ENCODE results near the gene ASTN2.
A peak's percentile ranks its signal among the peaks of the same experiment; 100 is the strongest.

The ASTN2 gene

DNA sequence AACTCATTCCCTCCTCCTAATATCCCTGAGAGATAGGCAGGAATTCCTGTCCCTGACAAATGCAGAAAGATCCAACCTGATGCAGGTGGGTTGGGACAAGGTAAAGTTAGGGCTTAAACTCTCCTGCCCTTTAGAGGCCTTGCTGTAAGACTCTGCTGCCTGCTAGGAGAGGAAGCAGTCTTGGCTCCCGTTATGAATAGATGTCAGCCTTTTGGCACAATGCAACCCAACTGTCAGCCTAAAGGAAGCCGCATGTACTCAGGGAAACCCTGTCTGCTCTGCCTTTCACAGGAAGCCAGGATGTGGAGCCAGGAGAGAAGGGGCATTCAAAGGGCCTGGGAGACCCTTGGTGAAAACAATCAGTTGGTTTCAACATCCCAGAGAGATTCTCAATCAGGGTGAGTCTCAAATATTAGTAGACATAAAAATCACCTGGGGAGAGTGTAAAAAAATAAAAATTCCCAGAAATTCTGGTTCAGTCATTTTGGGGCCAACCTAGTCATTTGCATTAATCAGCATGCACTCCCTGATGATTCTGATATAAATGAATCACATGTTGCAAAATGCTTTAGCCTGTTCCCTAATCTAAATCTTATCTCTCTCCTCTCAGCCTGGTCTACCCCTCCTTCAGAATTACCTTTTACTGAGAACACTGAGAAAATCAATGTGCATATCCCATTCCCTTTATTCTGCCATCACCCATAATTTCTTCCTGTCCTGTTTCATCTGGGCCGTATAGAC lies 864.0 kb downstream of the ASTN2 start:
- H3K9me3 ChIP-seq (ENCODE audit: insufficient read depth, low read length), result no peaks in the 10 kb centered on the region
- no peak overlapping the region for H3K9ac ChIP-seq (ENCODE audit: insufficient read length, low read depth)
- peaks cover 6% of the 10 kb centered on the region for H3K4me1 ChIP-seq (ENCODE audit: insufficient read depth, insufficient read length)
- no peaks in the 10 kb centered on the region for H3K36me3 ChIP-seq (ENCODE audit: insufficient read depth, insufficient read length, low read length)
- H3K4me3 ChIP-seq (ENCODE audit: insufficient read length, low read depth), result no peak overlapping the region
- TF ChIP-seq YY1 (IDR thresholded peaks at IDR 0.05; ENCODE audit: insufficient read depth, insufficient read length) (no peak), SUZ12 (IDR thresholded peaks at IDR 0.05; ENCODE audit: extremely low read depth, insufficient read depth, insufficient read length) (no peak), ZNF274 (IDR thresholded peaks at IDR 0.05; ENCODE audit: low read depth, low read length) (no peak)
- DNase-seq (ENCODE audit: low read depth, low spot score), result no peak
- H3K27me3 ChIP-seq (ENCODE audit: insufficient read depth, insufficient read length), result no peaks in the 10 kb centered on the region

DNA sequence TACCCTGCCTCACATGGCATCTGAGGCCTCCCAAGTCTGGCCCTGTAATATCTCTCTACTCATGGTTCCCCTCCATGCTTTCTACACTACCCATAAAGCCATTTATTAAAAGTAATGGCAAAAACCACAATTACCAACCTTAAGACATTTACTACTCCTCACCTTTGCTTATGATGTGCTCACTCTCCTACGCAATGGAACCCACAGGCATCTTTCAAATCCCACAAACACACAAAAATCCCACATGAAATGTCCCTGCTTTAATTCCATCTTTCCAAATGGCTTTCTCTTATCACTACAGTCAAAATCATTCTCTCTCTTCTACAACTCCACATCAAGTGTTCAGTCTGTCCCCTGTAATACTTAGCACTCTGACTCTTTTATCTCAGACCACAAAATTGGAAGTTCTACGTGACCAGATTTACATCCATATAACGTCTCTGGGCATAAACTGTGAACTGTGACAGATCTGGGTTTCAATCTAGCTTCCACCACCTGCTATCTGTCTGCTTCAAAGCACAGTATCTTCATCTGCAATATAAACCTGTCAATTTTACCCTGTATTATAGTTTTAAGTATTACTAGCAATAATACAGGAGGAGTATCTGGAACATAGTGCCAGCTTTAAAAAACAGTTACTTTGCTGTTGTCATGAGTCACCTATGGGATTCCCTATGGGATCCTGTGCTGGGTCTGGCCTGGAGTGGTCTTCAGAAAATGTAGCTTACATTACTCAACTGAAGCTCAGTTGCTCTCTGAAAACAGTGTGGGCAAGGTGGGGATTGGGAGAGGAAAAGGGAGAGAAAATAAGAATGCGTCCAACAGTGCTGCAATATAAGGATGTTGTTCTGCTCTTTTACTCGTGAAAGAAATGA lies 864.8 kb downstream of the ASTN2 start:
- Histone ChIP-seq H3K4me1 (ENCODE audit: insufficient read depth, insufficient read length) (peaks cover 6% of the 10 kb centered on the region), H3K9ac (ENCODE audit: insufficient read length, low read depth) (no peak overlapping the region), H3K4me3 (ENCODE audit: insufficient read length, low read depth) (no peak overlapping the region), H3K27me3 (ENCODE audit: insufficient read depth, insufficient read length) (no peaks in the 10 kb centered on the region), H3K36me3 (ENCODE audit: insufficient read depth, insufficient read length, low read length) (no peaks in the 10 kb centered on the region), H3K9me3 (ENCODE audit: insufficient read depth, low read length) (no peaks in the 10 kb centered on the region)
- no peak for TF ChIP-seq SUZ12 (IDR thresholded peaks at IDR 0.05; ENCODE audit: extremely low read depth, insufficient read depth, insufficient read length)
- no peak for TF ChIP-seq ZNF274 (IDR thresholded peaks at IDR 0.05; ENCODE audit: low read depth, low read length)
- no peak for TF ChIP-seq YY1 (IDR thresholded peaks at IDR 0.05; ENCODE audit: insufficient read depth, insufficient read length)
- no peak for DNase-seq (ENCODE audit: low read depth, low spot score)

DNA sequence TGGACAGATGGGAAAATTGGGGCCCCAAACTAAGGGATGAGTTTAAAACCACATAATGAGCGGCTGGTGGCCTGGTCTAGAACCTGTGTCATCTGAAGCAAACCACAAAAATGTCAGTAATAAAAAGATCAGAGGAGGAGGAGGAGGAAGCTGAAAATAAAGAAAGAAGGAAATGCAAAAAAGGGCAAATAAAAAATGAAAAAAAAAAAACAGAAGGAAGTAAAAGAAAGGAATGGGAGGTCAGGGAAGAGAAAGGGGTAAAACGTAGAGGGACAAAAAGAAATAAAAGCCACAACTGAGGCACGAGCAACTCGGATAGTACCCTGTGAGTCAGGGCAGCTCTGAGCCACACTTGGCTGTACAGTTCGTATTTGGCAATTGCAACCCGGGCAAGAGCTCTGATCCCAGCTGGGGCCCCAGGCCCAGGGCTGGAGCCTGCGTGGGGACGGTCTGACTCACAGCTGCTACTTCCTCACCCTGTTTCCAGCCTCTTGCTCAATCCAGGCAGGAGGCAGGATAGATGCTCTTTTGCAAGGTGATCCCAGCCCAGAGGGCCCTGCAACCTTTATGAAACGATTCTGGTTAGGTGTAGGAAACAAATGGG lies 865.7 kb downstream of the ASTN2 start:
- H3K4me3 ChIP-seq (ENCODE audit: insufficient read length, low read depth), result no peak overlapping the region
- H3K27me3 ChIP-seq (ENCODE audit: insufficient read depth, insufficient read length), result no peaks in the 10 kb centered on the region
- TF ChIP-seq YY1 (IDR thresholded peaks at IDR 0.05; ENCODE audit: insufficient read depth, insufficient read length), result no peak
- TF ChIP-seq ZNF274 (IDR thresholded peaks at IDR 0.05; ENCODE audit: low read depth, low read length), result no peak
- no peak for TF ChIP-seq SUZ12 (IDR thresholded peaks at IDR 0.05; ENCODE audit: extremely low read depth, insufficient read depth, insufficient read length)
- no peaks in the 10 kb centered on the region for H3K36me3 ChIP-seq (ENCODE audit: insufficient read depth, insufficient read length, low read length)
- H3K4me1 ChIP-seq (ENCODE audit: insufficient read depth, insufficient read length), result peaks cover 6% of the 10 kb centered on the region
- DNase-seq (ENCODE audit: low read depth, low spot score), result no peak
- H3K9ac ChIP-seq (ENCODE audit: insufficient read length, low read depth), result no peak overlapping the region
- no peaks in the 10 kb centered on the region for H3K9me3 ChIP-seq (ENCODE audit: insufficient read depth, low read length)

DNA sequence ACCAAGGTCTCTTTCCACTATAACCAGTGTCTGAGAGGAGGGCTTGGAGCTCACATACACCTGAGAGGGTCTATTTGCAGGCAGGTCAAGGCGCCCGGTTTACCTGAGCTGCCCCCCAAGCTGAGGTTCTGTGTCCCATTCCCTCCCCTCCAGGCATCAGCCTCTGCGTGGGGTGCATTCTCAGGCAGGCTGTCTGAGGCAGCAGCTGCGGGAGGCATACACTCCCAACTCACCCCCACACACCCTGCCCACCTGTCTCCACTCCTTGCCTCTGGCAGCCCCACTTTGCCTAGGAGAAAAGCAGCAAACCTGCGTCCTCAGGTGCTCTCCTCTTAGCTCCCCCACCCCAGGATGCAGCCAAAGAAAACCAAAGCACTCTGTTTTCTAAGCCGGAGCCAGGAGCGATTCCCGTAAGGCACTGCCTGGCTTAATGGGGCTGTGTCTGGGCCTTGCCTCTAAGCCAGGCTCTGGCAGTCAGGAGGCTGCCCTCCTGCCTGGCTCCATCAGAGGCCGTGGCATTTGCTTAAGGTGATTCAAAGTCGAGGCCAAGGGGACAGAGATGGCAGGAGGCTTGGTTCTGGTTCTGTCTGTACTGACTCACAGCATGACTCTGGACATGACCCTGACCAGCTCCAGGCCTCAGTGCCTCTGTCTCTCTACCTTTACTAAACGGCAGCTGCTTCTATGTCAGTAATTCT lies 867.0 kb downstream of the ASTN2 start:
- no peak for DNase-seq (ENCODE audit: low read depth, low spot score)
- H3K4me1 ChIP-seq (ENCODE audit: insufficient read depth, insufficient read length), result peaks cover 6% of the 10 kb centered on the region
- no peaks in the 10 kb centered on the region for H3K27me3 ChIP-seq (ENCODE audit: insufficient read depth, insufficient read length)
- no peaks in the 10 kb centered on the region for H3K9me3 ChIP-seq (ENCODE audit: insufficient read depth, low read length)
- TF ChIP-seq YY1 (IDR thresholded peaks at IDR 0.05; ENCODE audit: insufficient read depth, insufficient read length), result no peak
- no peaks in the 10 kb centered on the region for H3K36me3 ChIP-seq (ENCODE audit: insufficient read depth, insufficient read length, low read length)
- peak overlapping the region; percentile 37 for H3K9ac ChIP-seq (ENCODE audit: insufficient read length, low read depth)
- no peak overlapping the region for H3K4me3 ChIP-seq (ENCODE audit: insufficient read length, low read depth)

DNA sequence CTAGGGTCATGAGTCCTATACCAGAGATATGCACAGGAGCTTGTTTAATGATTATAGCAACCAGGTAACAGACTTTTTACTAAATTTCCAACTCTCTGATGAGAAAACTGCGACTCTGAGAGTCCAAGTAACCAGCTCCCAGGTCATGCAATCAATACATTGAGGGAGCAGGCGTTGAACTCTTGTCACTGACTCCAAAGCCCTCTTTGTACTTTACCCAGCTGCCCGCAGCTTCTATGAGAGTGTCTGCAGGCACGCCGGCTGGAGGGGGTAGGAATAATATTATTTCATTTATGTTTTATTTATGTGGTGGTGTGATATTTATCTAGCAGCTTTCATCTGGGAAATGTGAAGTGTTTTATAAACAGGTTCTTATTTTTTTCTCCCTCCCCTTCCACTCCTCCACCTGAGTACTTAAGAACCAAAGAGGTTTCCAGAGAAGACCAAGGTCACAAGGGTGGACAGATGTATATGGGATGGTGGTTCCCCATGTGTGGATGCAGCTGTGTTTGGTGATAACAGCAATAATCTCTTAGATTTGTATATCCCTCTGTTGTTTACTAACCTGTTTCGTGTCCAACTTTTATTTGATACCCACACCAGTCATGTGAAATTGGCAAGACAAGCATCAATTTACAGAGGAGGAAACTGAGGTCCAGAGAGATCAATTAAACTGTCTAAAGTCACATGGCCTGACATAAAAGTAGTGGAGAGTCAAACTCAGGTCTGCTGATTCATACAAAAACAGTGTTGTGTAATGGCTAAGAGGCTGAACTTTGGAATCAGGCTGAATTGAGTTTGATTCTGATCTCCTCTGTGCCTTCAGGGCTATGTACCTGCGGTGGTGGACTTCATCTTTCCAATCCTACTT lies 867.9 kb downstream of the ASTN2 start:
- DNase-seq (ENCODE audit: low read depth, low spot score), result no peak
- Histone ChIP-seq H3K9me3 (ENCODE audit: insufficient read depth, low read length) (no peaks in the 10 kb centered on the region), H3K9ac (ENCODE audit: insufficient read length, low read depth) (no peak overlapping the region), H3K4me1 (ENCODE audit: insufficient read depth, insufficient read length) (peaks cover 6% of the 10 kb centered on the region), H3K27me3 (ENCODE audit: insufficient read depth, insufficient read length) (no peaks in the 10 kb centered on the region), H3K4me3 (ENCODE audit: insufficient read length, low read depth) (no peak overlapping the region), H3K36me3 (ENCODE audit: insufficient read depth, insufficient read length, low read length) (no peaks in the 10 kb centered on the region)
- no peak for TF ChIP-seq SUZ12 (IDR thresholded peaks at IDR 0.05; ENCODE audit: extremely low read depth, insufficient read depth, insufficient read length)

DNA sequence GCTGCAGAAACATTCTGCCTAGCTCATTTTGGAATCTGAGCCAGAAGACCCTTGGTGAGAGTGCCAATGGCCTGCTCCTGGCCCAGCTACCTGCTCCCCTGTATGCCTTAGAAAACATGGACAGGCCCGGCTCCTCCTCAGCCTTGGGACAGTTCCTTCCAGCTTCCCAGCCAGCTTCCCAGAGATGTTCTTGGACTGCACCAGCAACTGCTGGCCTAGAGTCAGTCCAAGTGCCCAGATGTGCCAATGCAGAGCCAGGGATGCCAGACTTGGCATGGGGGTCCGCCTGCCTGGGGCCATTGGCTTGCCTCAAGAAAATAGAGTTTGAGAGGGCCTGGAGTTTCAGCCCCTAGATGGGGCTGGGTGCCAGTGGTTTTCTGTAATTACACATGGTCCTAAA lies 870.0 kb downstream of the ASTN2 start:
- Histone ChIP-seq H3K36me3 (ENCODE audit: insufficient read depth, insufficient read length, low read length) (no peaks in the 10 kb centered on the region), H3K4me1 (ENCODE audit: insufficient read depth, insufficient read length) (peaks cover 6% of the 10 kb centered on the region), H3K4me3 (ENCODE audit: insufficient read length, low read depth) (no peak overlapping the region), H3K9ac (ENCODE audit: insufficient read length, low read depth) (no peak overlapping the region), H3K27me3 (ENCODE audit: insufficient read depth, insufficient read length) (no peaks in the 10 kb centered on the region), H3K9me3 (ENCODE audit: insufficient read depth, low read length) (no peaks in the 10 kb centered on the region)
- DNase-seq (ENCODE audit: low read depth, low spot score), result no peak
- TF ChIP-seq YY1 (IDR thresholded peaks at IDR 0.05; ENCODE audit: insufficient read depth, insufficient read length) (no peak), SUZ12 (IDR thresholded peaks at IDR 0.05; ENCODE audit: extremely low read depth, insufficient read depth, insufficient read length) (no peak)

Measured in NT2/D1 (cell line).